ENCODE data around the gene RFX2.

Gene RFX2

GRCh38 chr19:6069268-6069791 lies 41.0 kb downstream of the RFX2 start:
- no peak for TF ChIP-seq CTCF (IDR thresholded peaks at IDR 0.05; ENCODE audit: control extremely low read depth, extremely low read depth, low read depth, missing control alignments)
- POLR2A ChIA-PET, result no interaction called here

GRCh38 chr19:6068711-6069110 lies 41.6 kb downstream of the RFX2 start:
- no peak for DNase-seq (ENCODE audit: extremely low spot score)
- CTCF ChIA-PET, result interaction anchor here (1.1 to 1.7 kb wide), 3 partner anchors 10 to 20 kb away, joined by 4 read pairs; no protein-coding TSS in a partner anchor

More at GRCh38 chr19:6069268-6069791, 41.0 kb downstream of the RFX2 start:
- CTCF ChIA-PET, result interaction anchor here (1.1 to 1.3 kb wide), 3 partner anchors 9 to 57 kb away, joined by 3 to 4 read pairs (median 4); no protein-coding TSS in a partner anchor
- no peak for DNase-seq (ENCODE audit: extremely low spot score)

GRCh38 chr19:6067975-6068374 lies 42.3 kb downstream of the RFX2 start:
- no peak for TF ChIP-seq CTCF (IDR thresholded peaks at IDR 0.05; ENCODE audit: control extremely low read depth, extremely low read depth, low read depth, missing control alignments)
- ChIA-PET CTCF (interaction anchor here (1.3 to 1.7 kb wide), 2 partner anchors 15 to 58 kb away, joined by 4 to 8 read pairs; no protein-coding TSS in a partner anchor), POLR2A (no interaction called here)
- no peak for DNase-seq (ENCODE audit: extremely low spot score)

More at GRCh38 chr19:6068711-6069110, 41.6 kb downstream of the RFX2 start:
- POLR2A ChIA-PET, result no interaction called here
- TF ChIP-seq CTCF (IDR thresholded peaks at IDR 0.05; ENCODE audit: control extremely low read depth, extremely low read depth, low read depth, missing control alignments), result no peak

GRCh38 chr19:6066661-6067646 lies 43.3 kb downstream of the RFX2 start:
- ChIA-PET CTCF (interaction anchor here (1.3 to 1.7 kb wide), 2 partner anchors 14 to 59 kb away, joined by 4 to 8 read pairs; no protein-coding TSS in a partner anchor), POLR2A (no interaction called here)
- DNase-seq (ENCODE audit: extremely low spot score), result no peak

GRCh38 chr19:6065685-6066374 lies 44.5 kb downstream of the RFX2 start:
- CTCF ChIA-PET, result no interaction called here
- POLR2A ChIA-PET, result no interaction called here
- no peak for TF ChIP-seq CTCF (IDR thresholded peaks at IDR 0.05; ENCODE audit: control extremely low read depth, extremely low read depth, low read depth, missing control alignments)
- DNase-seq (ENCODE audit: extremely low spot score), result no peak

More at GRCh38 chr19:6066661-6067646, 43.3 kb downstream of the RFX2 start:
- no peak for TF ChIP-seq CTCF (IDR thresholded peaks at IDR 0.05; ENCODE audit: control extremely low read depth, extremely low read depth, low read depth, missing control alignments)

All from GM10248 (cell line).